GM12801 (cell line): ENCODE data around the gene SIGLEC6.

ENCODE experiments used
- TF ChIP-seq, protein P1 (sequence below): IDR thresholded peaks from one replicate; pipeline ENCODE4 v1.5.1; 2011; ENCODE audit warnings: control low read depth; ENCODE audit not compliant: insufficient read length; ENCODE audit errors: extremely low read depth

The SIGLEC6 gene

DNA sequence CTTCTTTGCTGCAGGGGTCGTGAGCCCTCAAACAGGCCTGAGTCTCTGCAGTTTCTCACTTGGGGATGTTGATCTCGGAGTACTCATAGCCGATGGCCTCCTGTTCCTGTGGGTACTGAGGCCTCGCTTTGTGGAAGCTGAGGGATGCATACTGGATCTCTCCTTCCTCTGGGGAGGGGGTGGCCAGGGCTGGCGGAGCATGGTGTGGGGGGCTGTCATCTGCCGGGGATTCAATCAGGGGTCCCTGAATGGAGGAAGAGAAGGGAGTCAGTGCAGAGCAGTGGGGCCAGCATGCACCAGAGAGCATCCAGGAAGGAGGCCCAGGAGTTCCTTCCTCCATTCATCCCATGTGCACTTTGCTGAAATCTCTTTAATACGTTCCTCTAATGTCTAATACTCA is 39.9 kb downstream of the SIGLEC6 start:
- TF ChIP-seq, protein P1, sequence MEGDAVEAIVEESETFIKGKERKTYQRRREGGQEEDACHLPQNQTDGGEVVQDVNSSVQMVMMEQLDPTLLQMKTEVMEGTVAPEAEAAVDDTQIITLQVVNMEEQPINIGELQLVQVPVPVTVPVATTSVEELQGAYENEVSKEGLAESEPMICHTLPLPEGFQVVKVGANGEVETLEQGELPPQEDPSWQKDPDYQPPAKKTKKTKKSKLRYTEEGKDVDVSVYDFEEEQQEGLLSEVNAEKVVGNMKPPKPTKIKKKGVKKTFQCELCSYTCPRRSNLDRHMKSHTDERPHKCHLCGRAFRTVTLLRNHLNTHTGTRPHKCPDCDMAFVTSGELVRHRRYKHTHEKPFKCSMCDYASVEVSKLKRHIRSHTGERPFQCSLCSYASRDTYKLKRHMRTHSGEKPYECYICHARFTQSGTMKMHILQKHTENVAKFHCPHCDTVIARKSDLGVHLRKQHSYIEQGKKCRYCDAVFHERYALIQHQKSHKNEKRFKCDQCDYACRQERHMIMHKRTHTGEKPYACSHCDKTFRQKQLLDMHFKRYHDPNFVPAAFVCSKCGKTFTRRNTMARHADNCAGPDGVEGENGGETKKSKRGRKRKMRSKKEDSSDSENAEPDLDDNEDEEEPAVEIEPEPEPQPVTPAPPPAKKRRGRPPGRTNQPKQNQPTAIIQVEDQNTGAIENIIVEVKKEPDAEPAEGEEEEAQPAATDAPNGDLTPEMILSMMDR: no peak

DNA sequence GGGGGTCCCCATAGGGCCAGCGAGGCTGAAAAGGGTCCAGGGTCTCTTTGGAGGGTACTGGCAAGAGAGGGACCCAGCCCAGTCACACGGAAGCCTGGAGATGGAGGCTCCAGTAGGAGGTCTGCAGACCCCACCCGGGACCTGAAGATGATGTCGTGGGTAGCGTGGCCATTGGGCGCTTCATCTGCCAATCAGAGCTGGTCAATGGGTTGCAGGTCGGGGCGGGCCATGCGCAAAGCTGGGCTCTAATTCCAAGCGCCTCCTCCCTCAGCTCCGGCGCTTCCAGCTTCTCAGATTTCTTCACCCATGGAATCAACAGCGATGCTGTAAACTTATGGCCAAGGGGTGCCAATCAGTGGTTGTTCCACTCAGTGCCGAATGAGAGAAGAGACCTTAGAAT is 40.8 kb downstream of the SIGLEC6 start:
- TF ChIP-seq, protein P1: no peak

DNA sequence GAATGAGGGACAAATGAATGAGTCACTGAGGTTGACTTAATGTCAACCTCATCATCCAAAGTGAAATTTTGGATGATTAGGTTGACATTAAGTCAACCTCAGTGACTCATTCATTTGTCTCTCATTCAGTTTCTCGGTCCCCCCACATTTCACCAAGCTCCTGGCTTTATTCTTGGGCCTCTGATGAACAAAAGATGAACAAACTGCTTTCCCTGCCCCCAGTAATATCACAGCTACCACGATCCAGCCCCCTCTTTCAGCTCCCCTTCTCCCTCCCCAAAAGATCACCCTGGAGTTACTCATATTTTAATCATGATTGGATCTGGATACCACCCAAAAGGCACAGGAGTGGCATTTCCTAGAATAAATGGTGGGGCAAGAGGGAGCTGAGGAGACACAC is 42.4 kb downstream of the SIGLEC6 start:
- TF ChIP-seq, protein P1: no peak

GRCh38 chr19:51488491-51488890 is 43.0 kb downstream of the SIGLEC6 start:
- TF ChIP-seq, protein P1: no peak

DNA sequence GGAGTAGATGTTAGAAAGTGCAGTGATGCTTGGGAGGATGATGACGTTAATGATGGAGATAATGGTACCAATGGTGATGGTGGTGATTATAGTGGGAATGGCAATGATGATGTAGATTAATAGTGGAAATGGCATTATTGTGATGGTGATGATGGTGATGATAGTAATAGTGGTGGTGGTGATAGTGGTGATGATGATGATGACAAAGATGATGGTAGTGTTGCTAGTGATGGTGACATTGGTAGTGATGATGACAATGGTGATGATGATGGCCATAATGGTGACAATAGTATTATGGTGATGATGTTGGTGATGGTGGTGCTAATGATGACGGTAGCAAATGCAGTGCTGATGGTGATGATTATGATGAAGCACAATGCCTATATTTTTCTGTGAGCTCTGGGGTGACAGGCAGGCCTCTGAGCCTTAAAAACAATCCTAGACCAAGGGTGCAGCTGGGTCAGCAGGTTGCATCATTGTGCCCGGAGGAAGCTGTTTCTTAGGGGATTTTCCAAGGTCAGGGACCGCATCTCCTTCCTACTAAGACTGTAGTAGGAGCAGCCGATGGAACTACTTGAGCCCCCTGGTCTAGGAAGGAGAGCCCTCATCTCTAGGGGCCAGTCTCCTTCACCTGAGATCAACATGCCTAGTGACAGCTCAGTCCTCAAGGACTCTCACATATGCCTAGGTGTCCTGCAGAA is 45.4 kb downstream of the SIGLEC6 start:
- TF ChIP-seq, protein P1: no peak

- TF ChIP-seq, protein P1: no peak
These were observed 50.9 kb downstream of the SIGLEC6 start for GRCh38 chr19:51480590-51480989.

DNA sequence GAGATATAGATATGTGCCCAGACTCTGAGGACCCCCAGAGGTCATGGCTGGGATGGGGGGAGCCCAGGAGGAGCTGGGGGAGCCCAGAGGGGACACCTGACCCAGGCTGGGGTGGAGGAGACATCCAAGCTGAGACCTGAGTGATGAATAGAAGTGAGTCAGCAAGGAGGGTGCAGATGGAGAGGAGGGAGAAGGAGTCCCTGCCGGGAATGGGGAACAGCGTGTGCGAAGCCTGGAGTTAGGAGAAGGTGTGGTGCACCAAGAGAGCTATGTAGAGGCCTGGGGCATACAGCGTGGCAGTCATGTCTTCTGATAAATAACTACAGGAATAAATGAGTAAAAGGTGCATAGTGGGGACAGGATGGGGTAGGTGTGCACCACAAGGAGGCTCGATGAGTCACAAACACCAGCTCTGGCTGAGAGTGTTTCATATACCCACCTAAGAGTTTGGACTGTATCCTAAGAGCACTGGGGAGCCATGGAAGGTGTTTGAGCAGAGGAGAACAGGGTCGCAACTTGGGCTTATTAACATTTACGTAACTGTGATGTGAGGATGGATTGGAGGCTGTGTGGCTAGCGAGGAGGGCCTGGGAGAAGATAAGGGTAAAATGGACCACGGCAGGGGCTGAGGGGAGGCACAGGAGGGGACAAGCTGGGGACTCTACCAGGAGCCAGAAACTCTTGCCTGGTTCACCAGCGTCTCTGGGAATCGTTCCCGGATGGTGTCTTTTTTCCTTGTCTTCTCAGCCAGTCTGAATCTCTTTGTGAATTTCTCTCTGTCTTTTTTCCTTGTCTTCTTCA is 51.7 kb downstream of the SIGLEC6 start:
- TF ChIP-seq, protein P1: no peak
